KMS-11 (cell line): ENCODE measurements around the gene KLF16.

Experiments used
- H2AFZ ChIP-seq: fragments of 200-600 bp; sonication (generic); 2 replicates; pipeline ENCODE4 v1.6.1; 2016; ENCODE audit warnings: antibody characterized with exemption, mixed run types, low read depth
- H3K27ac ChIP-seq: fragments of 200-600 bp; sonication (generic); 2 replicates; pipeline ENCODE4 v1.6.1; 2016; ENCODE audit warnings: mild to moderate bottlenecking, mixed run types
- H3K27me3 ChIP-seq: fragments of 200-600 bp; sonication (generic); 2 replicates; pipeline ENCODE4 v1.6.1; 2017; ENCODE audit warnings: mild to moderate bottlenecking, low read depth, mixed run types, moderate library complexity; ENCODE audit not compliant: insufficient read depth
- H3K36me3 ChIP-seq: fragments of 200-600 bp; sonication (generic); 2 replicates; pipeline ENCODE4 v1.6.1; 2017; ENCODE audit warnings: mild to moderate bottlenecking, mixed run types; ENCODE audit not compliant: insufficient read depth
- H3K4me1 ChIP-seq: fragments of 200-600 bp; sonication (generic); 2 replicates; pipeline ENCODE4 v1.6.1; 2016; ENCODE audit warnings: mild to moderate bottlenecking, low read depth, mixed run types; ENCODE audit not compliant: poor library complexity, severe bottlenecking
- H3K4me2 ChIP-seq: fragments of 200-600 bp; sonication (generic); 2 replicates; pipeline ENCODE4 v1.7.0; 2016; ENCODE audit warnings: mild to moderate bottlenecking, mixed run types
- H3K4me3 ChIP-seq: fragments of 200-600 bp; sonication (generic); IDR thresholded peaks from 2 replicates; pipeline ENCODE4 v1.6.1; 2017; ENCODE audit warnings: low read depth, low read length, mixed read lengths; ENCODE audit not compliant: insufficient read depth
- H3K79me2 ChIP-seq: fragments of 200-600 bp; sonication (generic); 2 replicates; pipeline ENCODE4 v1.6.1; 2016; ENCODE audit warnings: low read depth, mixed run types; ENCODE audit not compliant: insufficient read depth
- H3K9ac ChIP-seq: fragments of 200-600 bp; sonication (generic); 2 replicates; pipeline ENCODE4 v1.6.1; 2016; ENCODE audit warnings: mild to moderate bottlenecking, mixed run types
- H4K20me1 ChIP-seq: fragments of 200-600 bp; sonication (generic); 2 replicates; pipeline ENCODE4 v1.6.1; 2016; ENCODE audit warnings: mild to moderate bottlenecking, mixed run types; ENCODE audit not compliant: insufficient read depth
- TF ChIP-seq, protein P1 (sequence below): fragments of 200-600 bp; sonication (generic); conservative IDR thresholded peaks from 2 replicates; pipeline ENCODE4 v1.6.1; 2017; ENCODE audit warnings: low read depth, mild to moderate bottlenecking, antibody characterized with exemption, low read length, moderate library complexity, mixed read lengths

The KLF16 gene

GRCh38 chr19:1850809-1851653 is 12.3 kb downstream of the KLF16 start:
- no peak overlapping the region for H3K9ac ChIP-seq
- peaks cover 49% of the 10 kb centered on the region for H3K4me1 ChIP-seq
- no peaks in the 10 kb centered on the region for H3K27me3 ChIP-seq
- H4K20me1 ChIP-seq, result 0 out of 2 replicates have a peak, but pooled peaks cover 5% of the 10 kb centered on the region
- H3K4me2 ChIP-seq, result no peak overlapping the region
- H3K27ac ChIP-seq, result no peak overlapping the region
- peaks cover 33% of the 10 kb centered on the region for H3K79me2 ChIP-seq
- H3K4me3 ChIP-seq, result no peak overlapping the region
- TF ChIP-seq, protein P1, sequence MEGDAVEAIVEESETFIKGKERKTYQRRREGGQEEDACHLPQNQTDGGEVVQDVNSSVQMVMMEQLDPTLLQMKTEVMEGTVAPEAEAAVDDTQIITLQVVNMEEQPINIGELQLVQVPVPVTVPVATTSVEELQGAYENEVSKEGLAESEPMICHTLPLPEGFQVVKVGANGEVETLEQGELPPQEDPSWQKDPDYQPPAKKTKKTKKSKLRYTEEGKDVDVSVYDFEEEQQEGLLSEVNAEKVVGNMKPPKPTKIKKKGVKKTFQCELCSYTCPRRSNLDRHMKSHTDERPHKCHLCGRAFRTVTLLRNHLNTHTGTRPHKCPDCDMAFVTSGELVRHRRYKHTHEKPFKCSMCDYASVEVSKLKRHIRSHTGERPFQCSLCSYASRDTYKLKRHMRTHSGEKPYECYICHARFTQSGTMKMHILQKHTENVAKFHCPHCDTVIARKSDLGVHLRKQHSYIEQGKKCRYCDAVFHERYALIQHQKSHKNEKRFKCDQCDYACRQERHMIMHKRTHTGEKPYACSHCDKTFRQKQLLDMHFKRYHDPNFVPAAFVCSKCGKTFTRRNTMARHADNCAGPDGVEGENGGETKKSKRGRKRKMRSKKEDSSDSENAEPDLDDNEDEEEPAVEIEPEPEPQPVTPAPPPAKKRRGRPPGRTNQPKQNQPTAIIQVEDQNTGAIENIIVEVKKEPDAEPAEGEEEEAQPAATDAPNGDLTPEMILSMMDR, result no peak
- no peak overlapping the region for H2AFZ ChIP-seq
- no peaks in the 10 kb centered on the region for H3K36me3 ChIP-seq

DNA sequence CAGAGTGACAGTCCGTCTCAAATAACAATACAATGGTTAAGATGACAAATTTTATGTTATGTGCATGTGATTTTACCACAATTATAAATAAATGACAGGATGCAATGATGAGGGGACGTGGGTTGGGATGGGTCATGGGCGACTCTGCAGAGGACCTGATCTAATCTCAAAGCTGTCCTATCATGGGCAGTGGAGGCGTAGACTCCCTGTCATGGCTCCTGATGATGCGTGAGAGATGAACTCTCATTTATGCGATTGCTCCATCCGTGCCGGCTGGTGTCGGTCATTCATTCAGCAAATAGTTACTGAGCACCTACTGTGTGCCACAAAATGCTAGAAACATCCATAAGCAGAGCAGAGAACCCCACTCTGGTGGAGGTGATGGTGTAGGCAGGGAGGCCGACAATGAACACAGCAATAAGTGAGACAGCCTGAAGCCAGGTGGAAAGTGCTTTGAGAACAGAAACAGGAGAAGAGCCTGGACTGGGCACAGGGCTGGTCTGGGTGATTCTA is 13.4 kb downstream of the KLF16 start:
- no peaks in the 10 kb centered on the region for H3K36me3 ChIP-seq
- no peak overlapping the region for H3K4me2 ChIP-seq
- no peak overlapping the region for H2AFZ ChIP-seq
- TF ChIP-seq, protein P1, result no peak
- H3K27ac ChIP-seq, result no peak overlapping the region
- H3K4me3 ChIP-seq, result no peak overlapping the region
- H3K79me2 ChIP-seq, result peaks cover 39% of the 10 kb centered on the region
- peaks cover 41% of the 10 kb centered on the region for H3K4me1 ChIP-seq
- H3K27me3 ChIP-seq, result no peaks in the 10 kb centered on the region
- 0 out of 2 replicates have a peak, but pooled peaks cover 5% of the 10 kb centered on the region for H4K20me1 ChIP-seq
- no peak overlapping the region for H3K9ac ChIP-seq

- Histone ChIP-seq H3K4me3 (no peak overlapping the region), H3K79me2 (peaks cover 40% of the 10 kb centered on the region), H2AFZ (no peak overlapping the region), H3K4me2 (no peak overlapping the region), H4K20me1 (0 out of 2 replicates have a peak, but pooled peaks cover 5% of the 10 kb centered on the region), H3K36me3 (no peaks in the 10 kb centered on the region), H3K4me1 (peaks cover 32% of the 10 kb centered on the region), H3K9ac (no peak overlapping the region; the same call in 1 of the 2 replicates), H3K27me3 (no peaks in the 10 kb centered on the region), H3K27ac (peak overlapping the region; percentile 97; the same call in 1 of the 2 replicates)
- TF ChIP-seq, protein P1, result no peak
Observed at GRCh38 chr19:1849132-1849474, 14.3 kb downstream of the KLF16 start.

DNA sequence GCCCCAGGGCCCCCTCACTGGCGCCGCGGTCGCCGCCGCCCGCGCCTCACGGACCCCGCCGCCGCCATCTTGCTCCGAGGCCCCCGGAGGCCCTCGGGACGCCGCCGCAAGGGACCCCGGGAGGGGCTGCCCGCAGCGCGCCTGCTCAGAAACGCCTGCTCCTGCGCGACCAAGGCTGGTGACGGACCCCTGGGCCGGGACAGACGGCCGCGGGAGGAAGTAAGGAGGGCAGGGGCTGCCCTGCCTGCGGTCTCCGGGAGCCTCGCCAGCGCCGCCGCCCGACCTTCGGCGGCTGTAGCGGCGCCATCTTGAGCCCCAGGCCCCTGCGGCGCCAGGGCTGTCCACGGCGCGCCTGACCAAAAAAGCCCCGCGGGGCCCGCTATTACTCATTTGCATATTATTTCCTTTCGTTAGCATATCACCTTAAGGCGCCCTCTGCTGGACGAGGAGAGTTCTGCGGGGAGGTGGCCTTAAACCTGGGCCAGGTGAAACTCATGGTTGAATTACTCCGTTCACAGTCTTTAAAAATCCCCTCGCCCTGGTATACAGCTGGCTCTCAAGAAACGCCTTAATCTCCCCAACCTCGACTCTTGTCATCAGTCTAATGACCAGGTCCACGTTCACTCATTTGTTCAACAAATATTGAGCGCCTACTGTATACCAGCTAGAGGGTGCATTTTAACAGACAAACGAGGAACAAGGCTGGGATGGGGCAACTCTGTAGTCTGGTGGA is 14.8 kb downstream of the KLF16 start, which contains the start of gene REXO1:
Gene REXO1, minus strand, starts transcription at position 85 of the 733 bp plus-strand sequence. CDS start 125 bp downstream, outside the sequence.
- Histone ChIP-seq H3K9ac (peak within 1 kb of the TSS; percentile 98), H3K4me3 (peak within 1 kb of the TSS; percentile 25), H3K27ac (peak within 1 kb of the TSS; percentile 97), H2AFZ (peak within 1 kb of the TSS; percentile 52; the same call in 1 of the 2 replicates), H3K36me3 (no peaks in the 10 kb centered on the region), H3K4me1 (peaks cover 28% of the 10 kb centered on the region), H3K79me2 (peaks cover 45% of the 10 kb centered on the region), H4K20me1 (0 out of 2 replicates have a peak, but pooled peaks cover 5% of the 10 kb centered on the region), H3K27me3 (no peaks in the 10 kb centered on the region), H3K4me2 (peak within 1 kb of the TSS; percentile 99)
- TF ChIP-seq, protein P1, result peak; percentile 86
